ENCODE data around the gene DHRS2. TPM values are rescaled to one million over a fixed set of nuclear protein-coding genes. Genes with fewer than 3 reads are reported as not detected.
"Not testable (repeated sequence)": the region's sequence is repeated elsewhere in the genome, so short reads cannot be mapped to it uniquely, and the experiment has no call there.

Gene DHRS2
- polyA plus RNA-seq, 1 donor from 2014 or later = not detected

DNA sequence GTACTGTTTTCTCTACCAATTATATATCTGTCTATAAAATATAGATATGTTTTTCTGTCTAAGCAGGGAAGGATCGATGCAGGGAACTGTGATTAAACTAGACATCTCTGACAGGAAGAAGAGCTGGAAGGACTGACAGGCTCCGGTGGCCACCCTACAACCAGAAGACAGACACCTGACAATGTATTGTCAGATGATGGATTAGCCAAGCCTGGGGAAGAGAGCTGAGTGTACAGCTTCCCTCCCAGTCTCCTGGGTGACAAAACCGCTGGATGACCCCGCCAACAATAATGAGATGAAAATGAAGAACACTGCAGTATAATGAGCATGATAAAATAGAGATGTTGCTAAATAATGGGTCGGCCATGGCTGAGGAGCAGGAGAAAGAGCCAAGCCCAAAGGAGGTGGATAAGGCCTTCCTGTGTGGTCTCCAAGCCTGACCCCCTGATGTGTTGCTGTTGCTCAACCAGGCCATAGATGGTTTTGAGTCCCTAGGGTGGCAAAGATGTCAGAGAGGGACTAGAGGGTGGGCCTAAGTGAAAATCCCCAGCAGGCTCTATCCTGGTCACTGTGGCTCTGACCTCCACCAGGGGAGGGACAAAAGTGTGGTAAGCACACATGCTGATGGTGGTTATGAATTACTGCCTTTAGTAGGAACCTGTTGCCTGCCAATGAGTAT lies 28.2 kb downstream of the DHRS2 start:
- Mint-ChIP-seq H3K4me3 (no peak overlapping the region), H3K27ac (no peak overlapping the region), H3K9me3 (no peaks in the 10 kb centered on the region), H3K27me3 (peaks cover 16% of the 10 kb centered on the region), H3K4me1 (peaks cover 0 to 8% (median 0%) of the 10 kb centered on the region in 3 donors), H3K36me3 (no peaks in the 10 kb centered on the region)

DNA sequence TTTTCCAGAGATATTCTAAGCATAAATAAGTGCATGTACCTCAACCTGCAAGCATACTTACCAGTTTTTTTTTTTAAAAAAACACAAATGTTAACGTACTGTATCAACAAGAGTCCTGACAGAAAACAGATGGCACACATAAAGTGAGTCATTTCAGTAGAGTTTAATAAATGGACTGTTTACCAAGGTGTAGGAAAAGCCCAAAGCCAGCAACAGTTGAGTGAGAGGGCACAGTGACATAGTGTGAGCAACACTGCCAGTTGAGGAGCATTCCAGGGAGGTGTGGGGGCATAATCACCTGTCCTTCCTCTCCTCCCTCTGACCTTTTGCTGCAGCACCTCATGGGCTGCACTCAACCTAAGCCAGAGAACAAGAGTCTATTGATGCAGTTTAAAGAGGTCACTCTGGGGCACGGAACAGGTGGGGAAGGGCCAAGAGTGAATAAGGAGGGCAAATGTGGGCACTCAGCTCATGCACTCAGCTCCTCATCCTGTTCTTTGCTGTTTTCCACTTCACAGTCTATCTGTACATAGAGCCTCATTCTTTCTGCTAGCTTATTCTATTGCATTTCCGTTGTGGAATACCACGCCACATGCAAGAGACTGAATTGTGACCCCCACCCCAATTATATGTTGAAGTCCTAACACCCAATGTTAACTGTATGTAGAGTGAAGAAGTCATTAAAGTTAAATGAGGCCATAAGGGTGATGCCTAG lies 29.3 kb downstream of the DHRS2 start:
- Mint-ChIP-seq H3K4me1 (peaks cover 0 to 5% (median 0%) of the 10 kb centered on the region in 3 donors), H3K27me3 (peaks cover 10% of the 10 kb centered on the region), H3K27ac (peak overlapping the region in 1 of 3 donors; percentile 39), H3K4me3 (no peak overlapping the region), H3K36me3 (no peaks in the 10 kb centered on the region), H3K9me3 (no peaks in the 10 kb centered on the region)

DNA sequence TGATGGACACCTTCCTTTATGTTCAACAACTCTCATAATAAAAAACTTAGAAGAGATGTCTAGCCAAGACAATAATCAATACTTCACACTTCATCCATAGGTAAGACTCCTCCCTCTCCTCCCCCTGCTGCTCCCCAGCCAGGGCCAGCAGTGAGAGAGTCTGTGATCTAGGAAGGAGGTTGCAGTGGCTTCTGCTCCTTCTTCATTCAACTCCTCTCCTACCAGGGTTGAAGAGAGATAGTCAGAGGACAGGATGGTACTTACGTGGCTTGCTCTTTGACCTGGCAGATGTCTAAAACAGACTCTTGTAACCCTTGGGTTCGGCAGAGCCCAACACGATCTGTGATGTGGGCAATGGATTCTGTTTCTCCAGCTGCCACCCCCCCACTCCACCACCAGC lies 31.0 kb downstream of the DHRS2 start:
- Mint-ChIP-seq H3K4me1 (no peaks in the 10 kb centered on the region), H3K27me3 (peaks cover 3% of the 10 kb centered on the region), H3K9me3 (no peaks in the 10 kb centered on the region)

DNA sequence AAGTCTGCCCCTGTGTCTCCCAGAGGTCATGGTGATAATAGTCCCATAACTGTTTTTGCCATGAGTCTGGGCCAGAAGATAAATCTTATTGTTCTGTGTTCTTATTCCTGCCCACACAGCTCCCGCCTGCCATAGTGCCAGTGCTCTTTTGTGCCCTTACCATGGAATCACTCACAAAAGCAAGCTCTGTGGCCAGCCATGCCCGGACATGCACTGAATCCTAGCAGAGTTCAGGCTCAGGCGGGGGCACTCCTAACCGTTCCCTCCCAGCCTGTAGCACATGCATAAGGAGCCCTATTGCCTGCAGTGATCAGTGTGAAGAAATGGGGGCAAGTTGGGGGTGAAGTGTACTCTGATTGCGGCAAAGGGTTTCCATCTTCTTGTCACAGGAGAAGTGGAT lies 33.3 kb downstream of the DHRS2 start:
- Mint-ChIP-seq H3K27ac (no peak overlapping the region), H3K27me3 (peaks cover 8% of the 10 kb centered on the region), H3K4me3 (no peak overlapping the region), H3K4me1 (no peaks in the 10 kb centered on the region), H3K9me3 (peaks cover 0 to 3% (median 0%) of the 10 kb centered on the region in 3 donors), H3K36me3 (no peaks in the 10 kb centered on the region)

More for the DNA sequence above, 31.0 kb downstream of the DHRS2 start:
- H3K4me3 Mint-ChIP-seq = no peak overlapping the region
- no peaks in the 10 kb centered on the region for H3K36me3 Mint-ChIP-seq
- H3K27ac Mint-ChIP-seq = no peak overlapping the region

DNA sequence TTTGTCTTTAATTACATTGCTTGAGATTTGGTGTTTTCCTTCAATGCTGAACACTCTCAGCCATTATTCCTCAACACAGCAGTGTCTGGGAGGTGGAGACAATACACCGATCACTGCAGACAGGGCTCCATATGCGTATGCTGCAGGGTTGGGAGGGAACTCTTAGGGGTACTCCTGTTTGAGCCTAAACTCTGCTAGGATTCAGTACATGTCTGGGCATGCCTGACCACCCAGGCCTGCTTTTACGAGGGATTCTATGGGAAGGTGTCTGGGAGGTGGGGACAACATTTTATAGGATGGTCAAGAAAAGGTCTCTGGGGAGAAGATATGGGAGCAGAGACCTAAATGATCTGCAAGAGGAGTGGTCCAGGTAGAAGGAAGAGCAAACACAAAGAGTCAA lies 34.3 kb downstream of the DHRS2 start:
- H3K36me3 Mint-ChIP-seq = no peaks in the 10 kb centered on the region
- no peak overlapping the region for H3K27ac Mint-ChIP-seq
- no peak overlapping the region for H3K4me3 Mint-ChIP-seq
- no peaks in the 10 kb centered on the region for H3K4me1 Mint-ChIP-seq
- peaks cover 9% of the 10 kb centered on the region for H3K27me3 Mint-ChIP-seq
- peaks cover 0 to 3% (median 0%) of the 10 kb centered on the region in 3 donors for H3K9me3 Mint-ChIP-seq

DNA sequence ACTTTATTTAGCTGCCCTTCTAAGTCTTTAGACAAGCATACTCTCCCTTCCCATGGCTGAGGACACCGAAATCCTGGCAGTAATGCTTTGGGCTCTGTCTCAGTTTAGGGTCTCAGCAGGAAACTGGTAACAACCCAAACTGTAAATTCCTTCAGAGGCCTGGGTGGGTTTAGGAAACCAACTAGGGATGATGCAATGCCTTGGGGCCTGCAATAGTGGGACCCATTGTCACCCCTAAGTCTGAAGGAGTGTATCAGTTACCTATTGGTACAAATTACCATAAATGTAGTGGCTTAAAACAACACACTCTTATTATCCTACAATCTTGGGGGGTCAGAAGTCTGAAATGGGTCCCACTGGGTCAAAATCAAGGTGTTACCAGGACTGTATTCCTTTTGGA lies 36.0 kb downstream of the DHRS2 start:
- Mint-ChIP-seq H3K9me3 (peaks cover 0 to 3% (median 3%) of the 10 kb centered on the region in 3 donors), H3K4me3 (no peak overlapping the region), H3K27ac (no peak overlapping the region), H3K27me3 (peaks cover 10% of the 10 kb centered on the region), H3K4me1 (no peaks in the 10 kb centered on the region), H3K36me3 (no peaks in the 10 kb centered on the region)

DNA sequence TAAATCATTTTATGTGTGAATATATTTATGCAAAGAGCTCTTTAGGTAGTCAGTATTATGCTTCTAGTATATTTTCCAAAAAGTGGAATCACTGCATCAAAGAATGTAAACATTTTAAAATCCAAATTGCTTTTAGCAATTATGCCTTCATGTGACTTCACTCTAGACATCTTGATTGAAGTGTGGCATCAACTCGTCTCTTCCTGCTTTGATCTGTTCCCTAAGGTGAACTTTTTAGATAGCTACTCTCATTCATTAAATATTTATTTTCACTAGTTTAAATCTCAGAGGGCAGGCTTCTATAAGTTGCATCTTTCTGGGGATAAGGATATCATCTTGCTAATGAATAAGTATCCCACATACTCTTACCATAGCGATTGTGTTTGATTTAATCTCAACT lies 39.2 kb downstream of the DHRS2 start:
- Mint-ChIP-seq H3K4me1 (no peaks in the 10 kb centered on the region), H3K27ac (no peak overlapping the region), H3K36me3 (no peaks in the 10 kb centered on the region), H3K9me3 (peaks cover 0 to 3% (median 3%) of the 10 kb centered on the region in 3 donors), H3K27me3 (peaks cover 10% of the 10 kb centered on the region), H3K4me3 (no peak overlapping the region)

DNA sequence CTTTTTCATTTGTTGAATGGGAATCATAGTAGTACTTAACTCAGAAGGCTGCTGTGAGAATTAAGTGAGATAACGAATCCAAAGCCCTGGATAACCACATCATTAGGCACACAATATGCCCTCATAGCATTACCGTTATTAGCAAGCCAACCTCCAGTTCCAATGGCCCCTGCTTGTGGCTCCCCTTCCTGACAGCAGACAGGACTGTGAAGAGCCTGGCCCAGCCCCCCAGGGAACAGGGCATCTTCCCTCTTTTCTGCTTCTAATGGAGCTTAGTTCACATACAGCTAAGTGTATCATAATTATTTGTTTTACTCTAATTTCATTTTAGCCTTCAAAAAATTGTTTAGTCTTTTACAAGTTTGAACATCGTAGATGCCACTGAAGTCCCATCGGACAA lies 39.7 kb downstream of the DHRS2 start:
- H3K27me3 Mint-ChIP-seq = peaks cover 10% of the 10 kb centered on the region
- no peaks in the 10 kb centered on the region for H3K4me1 Mint-ChIP-seq
- no peak overlapping the region for H3K4me3 Mint-ChIP-seq
- no peak overlapping the region for H3K27ac Mint-ChIP-seq
- peaks cover 0 to 3% (median 3%) of the 10 kb centered on the region in 3 donors for H3K9me3 Mint-ChIP-seq
- H3K36me3 Mint-ChIP-seq = no peaks in the 10 kb centered on the region

DNA sequence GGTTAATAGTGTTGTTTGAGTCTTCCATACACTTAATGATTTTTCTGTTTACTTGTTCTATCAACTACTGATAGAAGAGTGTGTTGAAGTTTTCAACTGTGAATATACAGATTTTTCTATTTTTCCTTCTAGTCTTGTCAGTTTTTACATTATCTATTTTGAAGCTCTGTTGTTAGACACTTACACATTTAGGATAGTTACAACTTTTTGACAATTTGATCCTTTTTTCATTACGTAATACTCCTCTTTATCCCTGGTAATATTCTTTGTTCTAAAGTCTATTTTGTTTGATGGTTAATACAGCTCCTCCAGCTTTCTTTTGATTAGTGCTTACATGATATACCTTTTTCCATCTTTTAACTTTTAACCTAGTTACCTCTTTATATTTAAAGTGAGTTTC lies 45.2 kb downstream of the DHRS2 start:
- no peak overlapping the region for H3K27ac Mint-ChIP-seq
- H3K27me3 Mint-ChIP-seq = peaks cover 1% of the 10 kb centered on the region
- no peak overlapping the region for H3K4me3 Mint-ChIP-seq
- H3K4me1 Mint-ChIP-seq = no peaks in the 10 kb centered on the region
- peaks cover 0 to 4% (median 0%) of the 10 kb centered on the region in 3 donors for H3K9me3 Mint-ChIP-seq
- no peaks in the 10 kb centered on the region for H3K36me3 Mint-ChIP-seq

DNA sequence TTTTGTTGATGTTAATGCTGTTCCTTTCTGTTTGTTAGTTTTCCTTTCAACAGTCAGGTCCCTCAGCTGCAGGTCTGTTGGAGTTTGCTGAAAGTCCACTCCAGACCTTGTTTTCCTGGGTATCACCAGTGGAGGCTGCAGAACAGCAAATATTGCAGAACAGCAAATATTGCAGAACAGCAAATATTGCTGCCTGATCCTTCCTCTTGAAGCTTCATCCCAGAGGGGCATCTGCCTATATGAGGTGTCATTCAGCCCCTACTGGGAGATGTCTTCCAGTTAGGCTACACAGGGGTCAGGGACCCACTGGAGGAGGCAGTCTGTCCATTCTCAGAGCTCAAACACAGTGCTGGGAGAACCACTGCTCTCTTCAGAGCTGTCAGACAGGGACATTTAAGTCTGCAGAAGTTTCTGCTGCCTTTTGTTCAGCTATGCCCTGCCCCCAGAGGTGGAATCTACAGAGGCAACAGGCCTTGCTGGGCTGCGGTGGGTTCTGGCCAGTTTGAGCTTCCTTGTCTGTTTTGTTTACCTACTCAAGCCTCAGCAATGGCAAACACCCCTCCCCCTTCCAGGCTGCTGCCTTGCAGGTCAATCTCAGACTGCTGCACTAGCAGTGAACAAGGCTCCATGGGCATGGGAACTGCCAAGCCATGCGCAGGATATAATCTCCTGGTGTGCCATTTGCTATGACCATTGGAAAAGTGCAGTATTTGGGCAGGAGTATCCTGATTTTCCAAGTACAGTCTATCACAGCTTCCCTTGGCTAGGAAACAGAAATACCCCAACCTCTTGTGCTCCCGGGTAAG lies 53.7 kb downstream of the DHRS2 start:
- not testable (repeated sequence) for H3K4me3 Mint-ChIP-seq, H3K27me3 Mint-ChIP-seq, H3K36me3 Mint-ChIP-seq, H3K9me3 Mint-ChIP-seq, H3K4me1 Mint-ChIP-seq
- H3K27ac Mint-ChIP-seq = peak overlapping the region in 1 of 3 donors; percentile 17

DNA sequence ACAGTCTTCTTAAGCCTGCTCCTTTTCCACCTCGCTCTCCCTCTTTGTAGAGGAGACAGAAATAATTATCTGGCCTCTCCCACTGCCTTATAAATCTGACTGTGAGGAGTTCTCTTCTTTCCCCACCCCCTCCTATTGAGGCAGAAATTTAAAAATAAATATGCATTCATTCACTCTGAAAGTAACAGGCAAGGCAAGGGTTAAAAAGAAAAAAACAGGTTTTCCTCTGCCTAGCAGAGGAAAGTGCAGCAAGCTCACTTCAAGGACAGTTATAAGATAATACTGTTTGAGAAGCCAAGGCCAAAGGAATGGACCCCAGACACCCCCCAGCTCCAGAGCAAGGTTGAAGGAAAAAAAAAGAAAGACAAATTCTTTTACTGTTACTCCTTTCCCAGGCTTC lies 56.3 kb downstream of the DHRS2 start:
- Mint-ChIP-seq H3K4me1 (no peaks in the 10 kb centered on the region), H3K9me3 (peaks cover 0 to 4% (median 0%) of the 10 kb centered on the region in 3 donors), H3K27ac (no peak overlapping the region), H3K27me3 (peaks cover 8% of the 10 kb centered on the region), H3K36me3 (no peaks in the 10 kb centered on the region), H3K4me3 (no peak overlapping the region)

DNA sequence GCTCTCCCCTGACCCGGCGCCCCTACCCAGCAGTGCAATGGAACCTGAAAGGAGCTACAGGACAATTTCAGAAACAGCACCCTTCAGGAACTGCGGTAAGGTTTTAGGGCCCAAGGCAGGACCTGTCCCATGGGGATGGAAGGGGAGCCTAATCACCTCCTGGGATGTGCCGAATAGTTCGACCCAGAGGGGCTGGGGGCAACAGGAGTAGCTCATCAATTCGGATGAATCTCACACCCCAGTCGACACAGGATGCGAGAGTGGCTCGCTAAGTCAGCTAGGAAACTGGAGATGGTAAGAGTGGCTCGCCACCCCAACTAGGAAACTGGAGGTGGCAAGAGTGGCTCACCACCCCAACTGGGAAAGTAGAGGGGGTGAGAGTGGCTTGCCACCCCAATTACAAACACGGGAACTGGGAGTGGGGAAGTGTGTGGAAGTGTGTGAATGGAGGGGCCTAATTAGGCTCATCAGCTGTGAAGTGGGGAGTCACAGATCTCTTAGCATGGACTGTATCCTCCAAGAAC lies 57.1 kb downstream of the DHRS2 start:
- no peak overlapping the region for H3K27ac Mint-ChIP-seq
- H3K27me3 Mint-ChIP-seq = peaks cover 8% of the 10 kb centered on the region
- no peak overlapping the region for H3K4me3 Mint-ChIP-seq
- peaks cover 0 to 4% (median 0%) of the 10 kb centered on the region in 3 donors for H3K9me3 Mint-ChIP-seq
- H3K4me1 Mint-ChIP-seq = no peaks in the 10 kb centered on the region
- no peaks in the 10 kb centered on the region for H3K36me3 Mint-ChIP-seq

DNA sequence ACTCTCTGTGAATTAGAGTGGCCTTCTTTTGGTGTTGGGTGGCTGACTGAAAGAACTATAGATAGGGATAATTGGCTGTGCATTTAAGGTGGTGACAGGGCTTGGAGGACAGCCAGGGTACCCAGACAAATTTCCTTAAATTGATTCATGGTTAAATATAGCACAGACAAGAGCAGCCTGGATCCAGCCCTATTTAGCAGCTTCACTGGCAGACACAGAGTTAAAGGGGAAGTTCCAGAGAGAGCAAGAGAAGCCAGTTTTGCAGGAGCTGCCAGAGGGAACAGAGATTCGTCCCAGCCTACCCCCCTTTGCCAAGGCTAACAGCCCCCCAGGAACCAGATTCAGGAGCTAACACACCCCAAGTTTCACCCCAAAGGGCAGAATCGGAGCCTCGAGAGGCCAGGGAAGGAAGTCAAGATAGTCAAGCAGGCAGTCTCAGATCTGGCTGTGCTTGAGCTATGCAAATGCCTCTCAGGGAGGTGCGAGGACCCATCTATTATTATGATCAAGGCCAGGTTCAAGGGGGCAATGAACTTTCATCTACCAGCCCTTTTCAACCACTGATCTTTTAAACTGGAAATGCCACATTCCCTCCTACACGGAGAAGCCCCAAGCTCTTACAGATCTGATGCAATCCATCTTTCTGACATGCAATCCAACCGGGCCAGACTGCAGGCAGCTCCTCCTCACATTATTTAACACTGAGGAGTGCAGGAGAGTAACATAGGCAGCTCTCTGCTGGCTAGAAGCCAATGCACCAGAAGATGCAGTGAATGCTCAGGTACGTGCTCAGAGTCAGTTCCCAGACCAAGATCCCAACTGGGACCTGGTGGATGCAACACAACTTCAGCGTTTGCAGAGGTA lies 58.2 kb downstream of the DHRS2 start:
- peaks cover 0 to 4% (median 0%) of the 10 kb centered on the region in 3 donors for H3K9me3 Mint-ChIP-seq
- no peaks in the 10 kb centered on the region for H3K4me1 Mint-ChIP-seq
- no peaks in the 10 kb centered on the region for H3K36me3 Mint-ChIP-seq
- H3K27ac Mint-ChIP-seq = no peak overlapping the region
- H3K4me3 Mint-ChIP-seq = no peak overlapping the region
- peaks cover 8% of the 10 kb centered on the region for H3K27me3 Mint-ChIP-seq

Measured in IgD-negative memory B cell (primary cell).